Activated gamma-delta T cell treated with Interleukin-2 at 50 U/mL for 16 hours (primary cell): ENCODE results near the gene POLR2J.
"Not testable (repeated sequence)": the region's sequence is repeated elsewhere in the genome, so short reads cannot be mapped to it uniquely, and the experiment has no call there.

Experiments used
- DNase-seq: peaks from one replicate; pipeline ENCODE4 v3.0.0-alpha.2; 2020

POLR2J gene

DNA sequence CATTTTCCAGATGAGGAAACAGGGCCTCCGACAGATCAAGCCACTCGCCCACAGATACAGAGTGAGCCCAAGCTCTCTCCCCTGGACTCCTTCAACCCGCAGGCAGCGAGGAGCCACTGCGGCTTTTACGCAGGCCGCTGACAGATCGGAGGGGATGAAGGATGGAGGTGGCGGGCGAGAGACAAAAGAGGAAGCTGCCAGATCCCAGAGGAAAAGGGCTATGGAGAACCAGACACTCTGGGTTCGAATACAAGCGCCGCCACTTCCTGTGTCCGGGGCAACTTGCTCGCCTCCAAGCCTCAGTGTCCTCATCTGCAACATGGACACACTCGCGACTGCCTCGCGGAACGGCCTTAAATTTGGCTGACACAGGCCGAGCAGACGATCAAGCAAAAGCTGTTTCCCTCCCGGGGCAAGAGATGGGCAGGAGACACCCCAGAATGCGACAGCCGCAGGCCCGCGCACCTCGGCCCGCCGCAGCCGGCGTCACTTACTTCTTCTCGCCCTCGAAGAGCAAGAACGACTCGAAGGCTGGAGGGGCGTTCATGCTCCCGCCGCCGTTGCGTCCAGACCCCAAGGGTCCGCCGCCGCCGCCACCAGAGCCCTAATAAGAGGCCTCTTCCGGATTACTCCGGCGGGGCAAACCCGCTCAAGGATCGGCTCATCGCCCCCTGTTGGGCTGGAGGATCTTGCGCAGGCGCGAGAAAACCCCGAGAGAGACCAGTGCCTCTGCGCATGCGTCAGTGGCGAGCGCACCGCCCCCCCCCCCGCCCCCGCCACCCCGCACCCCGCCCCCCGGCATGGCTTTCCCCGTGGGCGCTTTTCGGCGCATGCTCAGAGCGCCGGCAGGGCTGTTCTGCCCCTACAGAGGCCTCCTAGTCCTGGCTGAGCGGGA lies at the start of gene POLR2J:
Gene POLR2J, minus strand, starts transcription at position 609 of the 895 bp plus-strand sequence. Its CDS starts 62 bp downstream, at position 547.
- DNase-seq = peak; percentile 98

- DNase-seq = not testable (repeated sequence)
Observed at GRCh38 chr7:102527822-102528793, 49.4 kb upstream of the POLR2J start.

GRCh38 chr7:102527182-102527581 lies 48.5 kb upstream of the POLR2J start:
- DNase-seq = not testable (repeated sequence)

DNA sequence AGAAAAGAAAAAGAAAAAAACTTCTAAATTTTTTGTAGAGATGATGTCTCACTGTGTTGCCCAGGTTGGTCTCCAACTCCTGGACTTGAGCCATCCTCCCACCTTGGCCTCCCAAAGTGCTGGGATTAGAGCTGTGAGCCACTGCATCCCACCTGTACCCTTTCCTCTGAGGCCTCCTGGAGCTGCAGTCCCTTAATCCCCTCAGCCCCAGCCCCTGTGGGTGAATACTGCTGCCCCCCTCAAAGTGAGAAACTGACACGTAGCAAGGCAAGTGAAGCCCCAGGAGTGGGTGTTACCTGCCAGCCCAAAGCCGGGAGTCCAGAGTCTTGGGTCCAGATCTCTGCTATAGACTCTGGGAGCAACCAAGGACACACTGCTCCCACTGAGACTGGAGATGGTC lies 46.1 kb upstream of the POLR2J start:
- DNase-seq = not testable (repeated sequence)

- DNase-seq = not testable (repeated sequence)
Observed at GRCh38 chr7:102520797-102521196, 42.1 kb upstream of the POLR2J start.

DNA sequence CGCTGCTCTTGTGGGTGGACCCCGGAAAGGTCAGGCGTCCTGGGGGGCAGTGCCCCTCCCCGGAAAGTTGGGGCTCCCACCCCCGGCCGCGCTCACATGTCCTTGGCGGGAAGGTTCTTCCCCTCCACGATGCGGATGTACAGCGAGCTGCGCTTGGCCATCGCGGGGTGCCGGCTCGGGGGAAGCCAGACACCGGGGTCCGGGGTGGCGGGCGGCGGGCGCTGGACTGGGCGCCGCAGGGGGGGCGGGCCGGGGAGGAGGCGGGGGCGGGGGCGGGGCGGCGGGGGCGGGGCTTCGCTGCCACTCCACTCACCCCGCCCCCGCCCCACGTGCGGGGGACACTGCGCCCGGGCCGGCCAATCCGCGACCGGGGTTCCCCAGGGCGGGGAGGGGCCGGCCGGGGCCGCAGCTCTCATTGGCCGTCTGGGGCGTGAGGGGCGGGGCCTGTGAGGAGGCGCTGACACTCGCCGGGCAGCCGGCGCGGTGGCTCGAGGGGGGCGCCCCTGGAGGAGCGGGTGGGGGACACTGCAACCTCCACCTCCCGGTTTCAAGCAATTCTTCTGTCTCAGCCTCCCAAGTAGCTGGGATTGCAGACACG lies 38.9 kb upstream of the POLR2J start, which contains the start of gene RASA4B:
Gene RASA4B, minus strand, starts transcription at position 228 of the 598 bp plus-strand sequence. Its CDS starts 67 bp downstream, at position 161.
- not testable (repeated sequence) for DNase-seq

DNA sequence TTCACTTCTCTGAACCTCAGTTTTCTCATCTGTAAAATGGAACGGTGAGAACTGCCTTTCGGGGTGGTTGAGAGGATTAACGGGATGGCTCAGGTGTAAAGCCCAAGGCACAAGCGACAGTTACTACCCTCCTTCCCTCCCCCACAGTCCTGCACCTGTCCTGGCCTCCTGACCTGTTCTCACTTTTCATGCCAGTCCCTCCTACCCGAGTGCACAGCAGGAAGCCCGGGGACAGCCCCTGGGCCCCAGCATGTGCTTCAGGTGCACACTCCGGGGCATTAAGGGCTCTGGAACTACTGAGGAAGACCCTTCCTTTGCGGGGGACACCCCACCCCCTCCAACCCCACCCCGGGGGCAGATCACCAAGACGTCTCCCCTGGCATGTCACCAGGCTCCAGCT lies 38.2 kb upstream of the POLR2J start:
- DNase-seq = not testable (repeated sequence)

GRCh38 chr7:102515889-102516288 lies 37.2 kb upstream of the POLR2J start:
- not testable (repeated sequence) for DNase-seq

DNA sequence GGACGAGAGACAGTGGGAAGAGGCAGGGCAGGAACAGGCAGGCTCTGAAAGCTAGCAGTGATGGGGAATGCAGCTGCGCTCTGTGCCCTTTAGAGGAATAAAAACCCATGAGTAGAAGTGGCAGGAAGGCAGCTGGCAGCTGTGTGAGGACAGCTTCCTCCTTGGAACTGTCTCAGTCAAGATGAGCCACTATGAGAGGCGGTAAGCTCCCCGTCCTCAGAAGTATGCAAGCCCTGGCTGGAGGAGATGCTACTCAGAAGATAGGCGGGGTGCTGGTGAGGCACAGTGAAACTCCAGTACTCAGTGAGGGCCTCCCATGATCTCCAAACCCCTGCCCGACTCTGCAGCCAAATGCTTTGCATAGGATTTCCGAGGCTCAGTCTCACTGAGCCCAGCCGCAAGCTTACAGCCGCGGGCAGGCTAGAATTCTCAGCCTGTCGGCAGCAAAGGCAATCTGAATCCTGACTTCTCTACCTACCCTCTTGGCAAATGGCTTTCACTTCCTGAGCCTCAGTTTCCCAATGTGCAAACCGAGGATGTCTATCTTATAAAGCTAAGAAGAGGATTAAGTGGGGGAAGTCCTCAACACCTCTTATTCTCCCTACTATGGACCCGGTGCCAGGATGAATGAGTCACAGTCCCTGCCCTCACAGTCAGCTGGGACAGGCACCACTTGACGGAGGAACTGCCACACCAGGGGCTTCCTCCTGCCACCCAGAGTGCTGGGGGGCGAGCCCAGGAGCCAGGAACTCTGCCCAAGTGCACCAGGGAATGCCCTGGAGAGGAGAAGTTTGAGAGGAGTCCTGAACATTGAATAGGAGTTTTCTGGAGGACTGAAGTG lies 36.4 kb upstream of the POLR2J start:
- DNase-seq = not testable (repeated sequence)

GRCh38 chr7:102512642-102513221 lies 34.0 kb upstream of the POLR2J start:
- DNase-seq = peak; percentile 2

GRCh38 chr7:102511860-102512522 lies 33.3 kb upstream of the POLR2J start:
- not testable (repeated sequence) for DNase-seq

DNA sequence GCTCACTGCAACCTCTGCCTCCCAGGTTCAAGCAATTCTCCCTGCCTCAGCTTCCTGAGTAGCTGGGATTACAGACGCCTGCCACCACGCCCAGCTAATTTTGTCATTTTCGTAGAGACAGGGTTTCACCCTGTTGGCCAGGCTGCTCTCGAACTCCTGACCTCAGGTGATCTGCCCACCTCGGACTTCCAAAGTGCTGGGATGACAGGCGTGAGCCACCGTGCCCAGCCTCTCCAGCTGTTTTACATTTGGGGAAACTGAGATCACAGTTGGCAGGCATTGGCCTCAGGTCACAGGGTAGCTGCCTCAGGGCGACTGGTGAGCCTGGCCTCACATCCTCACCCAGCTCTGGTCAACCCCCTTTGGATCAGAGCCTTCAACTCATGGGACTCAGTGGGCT lies 31.9 kb upstream of the POLR2J start:
- not testable (repeated sequence) for DNase-seq

DNA sequence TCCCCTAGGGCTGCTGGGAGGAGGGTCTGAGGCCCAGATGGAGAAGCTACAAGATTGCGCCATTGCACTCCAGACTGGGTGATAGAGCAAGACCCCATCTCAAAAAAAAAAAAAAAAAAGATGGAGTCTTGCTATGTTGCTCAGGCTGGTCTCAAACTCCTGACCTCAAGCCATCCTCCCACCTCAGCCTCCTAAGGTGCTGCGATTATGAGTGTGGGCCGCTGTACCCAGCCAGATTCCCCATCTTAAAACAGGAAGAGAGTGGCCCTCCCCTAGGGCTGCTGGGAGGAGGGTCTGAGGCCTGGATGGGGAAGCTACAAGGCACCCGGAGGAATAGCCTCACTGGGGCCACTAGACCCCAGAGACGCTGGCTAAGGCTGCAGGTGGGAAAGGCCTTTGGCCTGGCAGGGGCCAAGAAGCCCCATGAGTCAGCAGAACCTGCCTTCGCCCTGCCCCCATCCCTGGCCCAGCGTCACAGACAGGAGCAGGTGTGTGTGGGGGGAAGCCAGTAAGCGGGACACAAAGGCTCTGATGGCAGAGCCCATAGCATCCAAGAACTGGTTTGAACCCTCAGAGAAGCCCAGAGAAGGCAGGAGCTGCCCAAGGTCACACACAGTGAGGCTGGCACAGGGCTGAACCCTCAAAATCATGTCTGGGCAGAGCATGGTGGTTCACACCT lies 28.8 kb upstream of the POLR2J start:
- not testable (repeated sequence) for DNase-seq

GRCh38 chr7:102505298-102506185 lies 26.8 kb upstream of the POLR2J start:
- DNase-seq = not testable (repeated sequence)

DNA sequence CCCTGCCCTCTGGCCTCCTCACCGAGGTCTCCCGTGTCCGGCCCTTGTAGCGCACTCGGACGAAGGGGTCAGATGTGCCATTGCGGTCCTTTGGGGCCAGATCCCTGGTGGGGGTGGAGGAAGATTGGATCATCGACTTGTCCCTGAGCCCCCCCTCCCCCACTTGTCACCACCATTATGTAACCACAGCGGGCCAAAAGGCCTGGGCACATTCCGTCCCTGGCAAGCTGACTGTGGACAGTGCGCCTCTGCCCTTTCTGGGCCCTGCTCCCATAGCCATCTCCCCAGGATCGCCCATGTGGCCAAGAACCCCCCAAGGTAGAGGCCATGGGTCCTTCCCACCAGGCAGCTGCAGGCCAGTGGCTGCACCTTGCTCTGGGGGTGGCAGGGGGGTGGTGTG lies 24.4 kb upstream of the POLR2J start:
- not testable (repeated sequence) for DNase-seq

DNA sequence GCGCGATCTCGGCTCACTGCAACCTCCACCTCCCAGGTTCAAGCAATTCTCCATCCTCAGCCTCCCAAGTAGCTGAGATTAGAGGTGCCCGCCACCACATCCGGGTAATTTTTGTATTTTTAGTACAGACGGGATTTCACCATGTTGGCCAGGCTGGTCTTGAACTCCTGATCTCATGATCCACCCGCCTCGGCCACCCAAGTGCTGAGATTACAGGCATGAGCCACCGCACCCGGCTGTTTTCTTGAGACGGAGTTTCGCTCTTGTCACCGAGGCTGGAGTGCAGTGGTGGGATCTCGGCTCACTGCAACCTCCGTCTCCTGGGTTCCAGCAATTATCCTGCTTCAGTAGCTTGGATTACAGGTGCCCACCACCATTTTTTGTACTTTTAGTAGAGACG lies 19.6 kb upstream of the POLR2J start:
- not testable (repeated sequence) for DNase-seq

GRCh38 chr7:102497308-102497707 lies 18.6 kb upstream of the POLR2J start:
- not testable (repeated sequence) for DNase-seq

DNA sequence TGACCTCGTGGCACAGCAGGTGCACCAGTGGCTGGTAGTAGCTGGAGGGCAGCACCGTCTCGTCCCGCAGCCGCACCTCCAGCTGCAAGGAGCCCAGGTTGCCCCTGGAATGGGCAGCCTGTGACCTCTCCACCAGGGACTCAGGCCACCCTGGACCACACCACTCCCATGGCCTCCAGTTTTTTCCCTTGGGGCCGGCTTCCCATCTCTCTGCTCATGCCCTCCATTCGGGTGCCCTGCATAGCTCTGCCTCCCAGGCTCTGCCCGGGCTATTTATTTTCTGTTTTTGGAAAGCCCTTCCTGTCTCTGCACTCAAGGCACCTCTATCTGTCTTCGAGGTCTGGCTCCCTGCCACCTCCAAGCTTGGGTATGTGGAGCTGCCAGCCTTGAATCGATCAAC lies 18.1 kb upstream of the POLR2J start:
- peak; percentile 5 for DNase-seq
